ENCODE measurements around the gene BCL7C. TPM values are rescaled to one million over a fixed set of nuclear protein-coding genes. Genes with fewer than 3 reads are reported as not detected.

BCL7C gene
- total and polyA plus RNA-seq, 10 of the 15 experiments (the other 5 are each of a cell fraction or from before 2014, with no cell fraction given): 1.1 to 30.5 (median 13.7) TPM

DNA sequence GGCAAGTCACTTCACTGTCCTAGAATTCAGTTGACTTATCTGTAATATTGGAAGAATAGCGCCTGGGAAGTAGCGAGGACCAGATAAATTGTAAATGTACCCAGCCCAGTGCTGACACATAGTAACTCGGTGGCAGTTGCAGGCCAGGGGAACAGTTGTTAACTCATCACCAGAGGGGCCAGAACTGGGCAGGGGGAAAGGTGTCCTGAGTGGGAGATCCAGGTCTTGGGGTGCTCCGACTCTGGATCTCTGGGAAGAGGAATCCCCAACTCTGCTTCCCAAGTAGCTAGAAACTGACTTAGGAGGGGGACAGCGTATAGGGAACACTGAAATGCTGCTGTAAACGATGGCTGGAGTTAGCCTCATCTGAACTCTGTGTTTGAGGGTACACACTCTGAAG is 23.0 kb downstream of the BCL7C start:
- FAIRE-seq (no peak), ATAC-seq (no peak), DNase-seq (ENCODE audit: low read depth, low spot score) (no peak)
- H3K9me3 ChIP-seq (replicated peaks; ENCODE audit: control insufficient read depth, insufficient read depth, low read length): no peaks in the 10 kb centered on the region
- no peak overlapping the region for H3K27ac ChIP-seq (ENCODE audit: control insufficient read depth, insufficient read depth)
- POLR2A ChIA-PET: interaction anchor here (0.7 to 1.6 kb wide), 2 partner anchors 18 to 26 kb away, joined by 4 to 6 read pairs; no protein-coding TSS in a partner anchor
- no peak overlapping the region for H3K4me2 ChIP-seq (ENCODE audit: control insufficient read depth, insufficient read depth)
- TF ChIP-seq BRCA1 (IDR thresholded peaks at IDR 0.05; ENCODE audit: low read depth, low read length) (no peak), SMAD5 (IDR thresholded peaks at IDR 0.05; ENCODE audit: low read depth) (no peak), RAD51 (IDR thresholded peaks at IDR 0.05) (no peak), CEBPB (IDR thresholded peaks at IDR 0.05; ENCODE audit: borderline replicate concordance in 1 of 2, low read depth in 2 of 2, low read length in 2 of 2) (no peak), KDM1A (IDR thresholded peaks at IDR 0.05; ENCODE audit: borderline replicate concordance) (no peak), MXI1 (IDR thresholded peaks at IDR 0.05; ENCODE audit: low read depth, low read length) (no peak), RCOR1 (conservative IDR thresholded peaks at IDR 0.05; ENCODE audit: low read depth, low read length) (no peak), BACH1 (IDR thresholded peaks at IDR 0.05; ENCODE audit: borderline replicate concordance) (no peak)
- TF ChIP-seq, protein P1, sequence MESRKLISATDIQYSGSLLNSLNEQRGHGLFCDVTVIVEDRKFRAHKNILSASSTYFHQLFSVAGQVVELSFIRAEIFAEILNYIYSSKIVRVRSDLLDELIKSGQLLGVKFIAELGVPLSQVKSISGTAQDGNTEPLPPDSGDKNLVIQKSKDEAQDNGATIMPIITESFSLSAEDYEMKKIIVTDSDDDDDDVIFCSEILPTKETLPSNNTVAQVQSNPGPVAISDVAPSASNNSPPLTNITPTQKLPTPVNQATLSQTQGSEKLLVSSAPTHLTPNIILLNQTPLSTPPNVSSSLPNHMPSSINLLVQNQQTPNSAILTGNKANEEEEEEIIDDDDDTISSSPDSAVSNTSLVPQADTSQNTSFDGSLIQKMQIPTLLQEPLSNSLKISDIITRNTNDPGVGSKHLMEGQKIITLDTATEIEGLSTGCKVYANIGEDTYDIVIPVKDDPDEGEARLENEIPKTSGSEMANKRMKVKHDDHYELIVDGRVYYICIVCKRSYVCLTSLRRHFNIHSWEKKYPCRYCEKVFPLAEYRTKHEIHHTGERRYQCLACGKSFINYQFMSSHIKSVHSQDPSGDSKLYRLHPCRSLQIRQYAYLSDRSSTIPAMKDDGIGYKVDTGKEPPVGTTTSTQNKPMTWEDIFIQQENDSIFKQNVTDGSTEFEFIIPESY (IDR thresholded peaks at IDR 0.05): no peak
- H2AFZ ChIP-seq (ENCODE audit: control insufficient read depth, low read depth, low read length): no peak overlapping the region
- BruUV-seq (replicated peaks): no TSS peak
- no peaks in the 10 kb centered on the region for H4K20me1 ChIP-seq (ENCODE audit: control insufficient read depth, insufficient read depth)
- H3K27me3 ChIP-seq (replicated peaks in 1 of 2; ENCODE audit: control insufficient read depth in 2 of 2, insufficient read depth in 2 of 2, low read length in 1 of 2): no peaks in the 10 kb centered on the region
- RAD21 ChIA-PET (ENCODE audit: unreplicated experiment): interaction anchor here (3.2 to 6.3 kb wide), 2 partner anchors 25 to 30 kb away, joined by 16 to 44 read pairs; no protein-coding TSS in a partner anchor
- intact Hi-C loops (cut with micrococcal nuclease; ENCODE audit: unreplicated experiment) (no loop called here), in situ Hi-C loops (cut with MboI) (no loop called here)
- WGBS (ENCODE audit: insufficient coverage, insufficient replicate concordance, low lambda C conversion rate, missing lambda C conversion rate): 87% methylated on average over 6 of the region's 6 CpGs
- no peak overlapping the region for H3K4me3 ChIP-seq
- SMC1A ChIA-PET (ENCODE audit: uncharacterized antibody, unreplicated experiment): interaction anchor here (1.1 to 1.6 kb wide), 3 partner anchors 31 to 94 kb away, joined by 3 to 7 read pairs (median 3); no protein-coding TSS in a partner anchor
- peaks cover 18% of the 10 kb centered on the region for H3K4me1 ChIP-seq (ENCODE audit: control insufficient read depth, insufficient read depth, low read length)
- no peak overlapping the region for H3K9ac ChIP-seq (ENCODE audit: control insufficient read depth, insufficient read depth, low read length)
- CTCF ChIA-PET: interaction anchor here (0.6 to 6.0 kb wide), 3 partner anchors 25 to 83 kb away, joined by 3 to 22 read pairs (median 3); no protein-coding TSS in a partner anchor
- peaks cover 15% of the 10 kb centered on the region for H3K79me2 ChIP-seq (ENCODE audit: control insufficient read depth, insufficient read depth, low read length)
- no peaks in the 10 kb centered on the region for H3K36me3 ChIP-seq (ENCODE audit: control insufficient read depth in 2 of 2, insufficient read depth in 2 of 2, low read length in 1 of 2)

Measured in GM12878 (cell line).